Chondrocyte (in vitro differentiated cells): ENCODE measurements around the gene FADS6. TPM values are rescaled to one million over a fixed set of nuclear protein-coding genes. Genes with fewer than 3 reads are reported as not detected.

Experiments used
- DNase-seq: peaks from one replicate; pipeline ENCODE4 v3.0.0; 2021; ENCODE audit warnings: mixed read lengths, low spot score
- H3K27ac Mint-ChIP-seq: one replicate; pipeline ENCODE4 v1.8.0; 2021; ENCODE audit warnings: mild to moderate bottlenecking, moderate library complexity, mixed read lengths; ENCODE audit not compliant: unreplicated experiment
- H3K27me3 Mint-ChIP-seq: 2 replicates; pipeline ENCODE4 v1.8.0; 2021; ENCODE audit warnings: low read depth, mixed read lengths
- H3K36me3 Mint-ChIP-seq: 2 replicates; pipeline ENCODE4 v1.8.0; 2021; ENCODE audit warnings: low read depth, mixed read lengths
- H3K4me1 Mint-ChIP-seq: 2 replicates; pipeline ENCODE4 v1.8.0; 2021; ENCODE audit warnings: low read depth, mild to moderate bottlenecking, mixed read lengths
- H3K4me3 Mint-ChIP-seq: one replicate; pipeline ENCODE4 v1.8.0; 2021; ENCODE audit warnings: mild to moderate bottlenecking, moderate library complexity, mixed read lengths; ENCODE audit not compliant: unreplicated experiment
- H3K9me3 Mint-ChIP-seq: 2 replicates; pipeline ENCODE4 v1.8.0; 2021; ENCODE audit warnings: low read depth, mixed read lengths
- CTCF ChIP-seq: fragments of 200-600 bp; sonication (generic); IDR thresholded peaks from 2 replicates; pipeline ENCODE4 v1.5.0; 2021; ENCODE audit warnings: antibody characterized with exemption, mild to moderate bottlenecking, moderate library complexity
- total RNA-seq: library from RNA; stranded (reverse); gene quantifications from 3 replicates; pipeline ENCODE4 v1.2.1, GENCODE V29; 2021

The FADS6 gene
- total RNA-seq, 1 donor from 2014 or later = not detected

DNA sequence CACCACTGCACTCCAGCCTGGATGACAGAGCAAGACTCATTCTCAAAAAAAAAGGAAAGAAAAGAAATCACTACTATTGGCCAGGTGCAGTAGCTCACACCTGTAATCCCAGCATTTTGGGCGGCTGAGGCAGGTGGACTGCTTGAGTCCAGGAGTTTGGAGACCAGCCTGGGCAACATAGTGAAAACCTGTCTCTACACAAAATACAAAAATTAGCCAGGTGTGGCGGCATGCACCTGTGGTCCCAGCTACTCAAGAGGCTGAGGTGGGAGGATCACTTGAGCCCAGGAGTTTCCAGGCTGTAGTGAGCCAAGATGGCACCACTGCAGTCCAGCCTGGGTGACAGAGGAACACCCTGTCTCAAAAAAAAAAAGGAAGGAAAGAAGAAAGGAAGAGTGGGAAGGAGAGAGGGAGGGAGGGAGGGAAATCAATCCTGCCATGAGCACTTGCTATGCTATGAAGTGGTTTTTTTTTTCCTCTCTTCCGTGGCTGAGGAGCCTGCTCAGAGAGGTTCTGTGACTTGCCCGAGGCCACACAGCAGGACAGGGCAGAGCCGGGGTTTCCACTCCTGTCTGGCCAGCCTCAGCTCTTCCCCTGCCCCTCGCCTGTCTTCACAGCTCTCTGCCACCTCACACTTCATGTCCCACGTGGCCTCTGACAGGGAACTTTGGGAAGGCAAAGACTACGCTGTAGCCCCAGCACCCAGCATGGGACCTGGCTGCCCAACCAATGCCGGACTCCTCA, 44.6 kb downstream of the FADS6 start:
- Mint-ChIP-seq H3K9me3 (no peaks in the 10 kb centered on the region), H3K27me3 (peaks cover 32% of the 10 kb centered on the region), H3K4me3 (no peak overlapping the region)

GRCh38 chr17:74846621-74847020, 46.8 kb downstream of the FADS6 start:
- peaks cover 4% of the 10 kb centered on the region for H3K4me1 Mint-ChIP-seq
- no peak overlapping the region for H3K27ac Mint-ChIP-seq
- no peak for DNase-seq
- H3K36me3 Mint-ChIP-seq = no peaks in the 10 kb centered on the region
- H3K4me3 Mint-ChIP-seq = no peak overlapping the region
- H3K27me3 Mint-ChIP-seq = peaks cover 20% of the 10 kb centered on the region
- TF ChIP-seq CTCF = no peak
- no peaks in the 10 kb centered on the region for H3K9me3 Mint-ChIP-seq

More for the DNA sequence above, 44.6 kb downstream of the FADS6 start:
- Mint-ChIP-seq H3K27ac (no peak overlapping the region), H3K36me3 (no peaks in the 10 kb centered on the region), H3K4me1 (peaks cover 5% of the 10 kb centered on the region)
- TF ChIP-seq CTCF = no peak
- no peak for DNase-seq

DNA sequence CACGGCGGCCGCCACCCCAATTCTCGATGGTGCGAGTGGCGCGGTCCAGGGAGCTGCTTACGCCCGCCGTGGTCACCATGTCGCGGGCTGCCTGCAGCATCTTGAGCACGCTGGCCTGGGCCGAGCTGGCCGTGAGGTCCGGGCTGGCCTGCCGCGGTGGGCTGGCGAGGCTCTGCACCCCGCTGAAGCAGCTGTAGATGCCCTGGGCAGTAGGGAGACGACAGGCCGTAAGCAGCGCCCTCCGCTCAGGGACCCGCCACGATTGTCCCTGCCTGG, 50.1 kb downstream of the FADS6 start:
- H3K27me3 Mint-ChIP-seq = no peaks in the 10 kb centered on the region
- TF ChIP-seq CTCF = no peak
- H3K9me3 Mint-ChIP-seq = no peaks in the 10 kb centered on the region
- no peaks in the 10 kb centered on the region for H3K36me3 Mint-ChIP-seq
- no peak overlapping the region for H3K27ac Mint-ChIP-seq
- no peak for DNase-seq
- peaks cover 13% of the 10 kb centered on the region for H3K4me1 Mint-ChIP-seq
- H3K4me3 Mint-ChIP-seq = no peak overlapping the region

DNA sequence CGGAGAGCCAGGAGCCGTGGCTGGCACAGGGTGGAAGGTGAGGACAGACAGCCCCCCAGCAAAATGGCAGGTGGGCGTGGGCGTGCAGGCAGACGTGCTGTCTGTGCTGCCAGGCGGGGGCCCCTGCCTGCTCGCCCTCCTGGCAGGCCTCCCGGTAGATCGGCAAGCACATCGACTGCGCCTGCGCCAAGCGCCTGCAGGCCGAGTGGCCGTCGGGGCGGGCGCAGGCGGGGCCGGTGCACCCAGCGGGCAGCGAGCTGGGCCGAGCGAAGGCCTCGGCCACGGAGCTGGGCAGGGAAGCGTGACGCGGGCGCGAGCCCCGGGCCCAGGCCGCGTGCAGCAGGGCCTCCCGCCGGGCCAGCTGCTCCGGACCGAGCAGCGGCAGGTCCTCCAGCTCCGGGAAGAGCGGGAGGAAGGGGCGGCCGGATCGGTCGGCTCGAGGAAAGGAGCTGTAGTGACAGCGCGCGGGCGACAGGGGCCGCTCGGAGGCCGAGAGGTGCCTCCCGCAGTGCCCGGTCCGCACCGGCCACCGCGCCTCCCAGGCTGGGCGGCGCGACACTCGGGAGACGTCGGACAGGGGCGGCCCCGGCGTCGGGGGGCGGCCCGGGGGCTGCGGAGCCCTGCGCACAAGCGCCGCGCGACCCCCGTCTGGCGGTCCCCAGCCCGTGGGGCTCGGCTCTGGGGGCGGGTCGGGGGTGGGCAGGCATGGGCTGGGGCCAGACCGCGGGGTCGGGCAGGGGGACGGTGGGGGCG, 50.7 kb downstream of the FADS6 start:
- H3K9me3 Mint-ChIP-seq = no peaks in the 10 kb centered on the region
- H3K27ac Mint-ChIP-seq = no peak overlapping the region
- H3K4me1 Mint-ChIP-seq = peaks cover 13% of the 10 kb centered on the region
- H3K4me3 Mint-ChIP-seq = no peak overlapping the region
- no peak for DNase-seq
- no peaks in the 10 kb centered on the region for H3K36me3 Mint-ChIP-seq
- H3K27me3 Mint-ChIP-seq = no peaks in the 10 kb centered on the region
- TF ChIP-seq CTCF = peak; percentile 82

DNA sequence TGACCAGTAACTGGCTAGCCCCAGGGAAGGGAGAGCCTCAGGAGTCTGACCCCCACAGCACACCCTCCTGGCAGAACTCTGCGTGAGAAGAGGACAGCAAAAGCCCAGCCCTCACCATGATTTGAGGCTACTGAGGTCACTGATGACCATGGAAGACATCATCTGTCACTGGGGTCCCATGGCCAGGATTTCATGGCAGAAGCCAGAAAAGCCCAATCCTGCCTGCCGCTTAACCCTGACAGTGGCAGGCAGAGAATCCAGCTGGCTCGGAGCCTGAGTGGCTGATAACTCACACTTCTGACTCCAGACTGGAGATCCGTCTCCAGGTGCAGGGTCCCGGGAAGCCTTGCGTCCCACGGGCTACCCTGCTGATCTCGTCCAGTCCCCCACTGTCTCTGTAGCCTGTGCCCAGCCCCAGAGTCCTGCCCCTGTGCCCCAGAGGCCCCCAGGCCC, 51.3 kb downstream of the FADS6 start:
- H3K4me3 Mint-ChIP-seq = no peak overlapping the region

More for the DNA sequence above, 51.3 kb downstream of the FADS6 start:
- Mint-ChIP-seq H3K36me3 (no peaks in the 10 kb centered on the region), H3K27me3 (no peaks in the 10 kb centered on the region), H3K4me1 (peaks cover 13% of the 10 kb centered on the region), H3K9me3 (no peaks in the 10 kb centered on the region), H3K27ac (no peak overlapping the region)
- no peak for TF ChIP-seq CTCF
- no peak for DNase-seq
